Measurements from ENCODE around the gene GPR68.

The GPR68 gene

DNA sequence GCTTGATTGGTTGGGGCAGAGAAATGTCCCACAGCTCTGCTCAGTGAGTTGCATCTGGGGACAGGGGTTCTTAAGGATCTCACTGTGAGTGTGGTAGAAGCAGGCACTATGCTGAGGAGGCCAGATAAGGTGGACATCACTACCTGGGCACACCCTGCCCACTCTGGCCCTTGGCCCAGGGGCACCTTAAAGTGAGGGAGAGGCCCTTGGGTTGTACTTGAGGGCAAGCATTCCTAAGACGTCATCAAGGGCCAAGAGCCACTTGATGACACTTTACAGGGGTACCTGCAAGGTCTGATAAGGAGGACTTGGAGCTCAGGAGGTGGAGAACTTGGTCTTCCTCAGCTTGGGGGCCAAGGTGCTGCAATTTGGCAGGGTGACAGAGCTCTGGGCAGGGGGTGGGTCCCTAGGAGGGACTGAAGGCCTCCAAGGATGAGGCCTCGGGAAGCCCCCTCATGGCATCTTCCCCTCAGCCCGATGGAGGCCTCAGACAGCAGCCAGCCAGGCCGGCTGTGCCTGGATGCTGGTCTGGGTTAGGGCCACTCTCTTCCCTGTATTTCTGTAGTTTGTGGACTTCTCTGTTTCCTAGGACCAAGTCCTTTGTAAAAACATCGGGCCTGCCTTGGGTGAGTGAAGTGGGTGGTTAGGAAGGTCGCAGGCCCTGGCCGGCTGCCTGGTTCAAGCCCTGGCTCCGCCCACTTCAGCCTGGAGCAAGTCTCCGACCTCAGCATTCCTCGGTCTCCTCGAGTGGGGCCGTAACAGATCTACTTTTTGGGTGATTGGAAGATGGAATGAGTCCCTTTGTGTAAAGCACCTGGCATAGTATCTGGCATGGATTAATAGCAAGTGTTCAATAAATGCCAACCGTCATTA is 24.8 kb downstream of the GPR68 start:
- no peaks in the 10 kb centered on the region for H3K9me3 ChIP-seq (ENCODE audit: insufficient read depth, low read length)
- no peak overlapping the region for H3K4me2 ChIP-seq (ENCODE audit: low read length)
- H3K27me3 ChIP-seq (ENCODE audit: low read depth, low read length): no peaks in the 10 kb centered on the region
- no peaks in the 10 kb centered on the region for H3K79me2 ChIP-seq (ENCODE audit: low read length)
- H3K27ac ChIP-seq (ENCODE audit: low read length): no peak overlapping the region
- H3K4me1 ChIP-seq (ENCODE audit: low read length): no peaks in the 10 kb centered on the region
- no peak overlapping the region for H3K4me3 ChIP-seq (ENCODE audit: low read length)
- no peak overlapping the region for H3K9ac ChIP-seq (ENCODE audit: low read length)
- peaks cover 11% of the 10 kb centered on the region for H3K36me3 ChIP-seq (replicated peaks; ENCODE audit: low read depth, low read length)
- TF ChIP-seq, protein P1, sequence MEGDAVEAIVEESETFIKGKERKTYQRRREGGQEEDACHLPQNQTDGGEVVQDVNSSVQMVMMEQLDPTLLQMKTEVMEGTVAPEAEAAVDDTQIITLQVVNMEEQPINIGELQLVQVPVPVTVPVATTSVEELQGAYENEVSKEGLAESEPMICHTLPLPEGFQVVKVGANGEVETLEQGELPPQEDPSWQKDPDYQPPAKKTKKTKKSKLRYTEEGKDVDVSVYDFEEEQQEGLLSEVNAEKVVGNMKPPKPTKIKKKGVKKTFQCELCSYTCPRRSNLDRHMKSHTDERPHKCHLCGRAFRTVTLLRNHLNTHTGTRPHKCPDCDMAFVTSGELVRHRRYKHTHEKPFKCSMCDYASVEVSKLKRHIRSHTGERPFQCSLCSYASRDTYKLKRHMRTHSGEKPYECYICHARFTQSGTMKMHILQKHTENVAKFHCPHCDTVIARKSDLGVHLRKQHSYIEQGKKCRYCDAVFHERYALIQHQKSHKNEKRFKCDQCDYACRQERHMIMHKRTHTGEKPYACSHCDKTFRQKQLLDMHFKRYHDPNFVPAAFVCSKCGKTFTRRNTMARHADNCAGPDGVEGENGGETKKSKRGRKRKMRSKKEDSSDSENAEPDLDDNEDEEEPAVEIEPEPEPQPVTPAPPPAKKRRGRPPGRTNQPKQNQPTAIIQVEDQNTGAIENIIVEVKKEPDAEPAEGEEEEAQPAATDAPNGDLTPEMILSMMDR (IDR thresholded peaks at IDR 0.05; ENCODE audit: low read depth, low read length): no peak
- no peak for TF ChIP-seq EZH2phosphoT487 (IDR thresholded peaks at IDR 0.05; ENCODE audit: low read depth)
- no peak overlapping the region for H2AFZ ChIP-seq (ENCODE audit: low read depth, low read length)
- no peaks in the 10 kb centered on the region for H4K20me1 ChIP-seq (ENCODE audit: insufficient read depth, low read length)

DNA sequence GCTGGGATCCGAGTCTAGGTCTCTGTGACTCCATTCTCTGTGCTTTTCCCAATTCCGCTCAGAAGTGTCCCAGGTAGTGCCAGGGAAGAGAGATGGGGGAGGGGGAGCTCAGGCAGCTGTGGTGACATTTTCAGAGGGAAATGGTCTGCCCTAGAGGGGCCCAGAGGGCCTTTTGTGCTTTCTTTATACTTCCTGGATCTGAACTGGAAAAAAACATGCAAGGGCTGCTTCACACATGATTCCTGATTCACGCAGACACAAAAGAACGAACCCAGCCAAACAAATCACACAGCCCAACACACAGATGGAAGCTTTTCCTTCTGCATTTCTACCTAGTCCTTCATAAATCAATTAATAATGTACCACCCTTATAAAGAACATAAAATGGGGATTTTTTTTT is 26.5 kb downstream of the GPR68 start:
- H2AFZ ChIP-seq (ENCODE audit: low read depth, low read length): no peak overlapping the region
- no peak overlapping the region for H3K4me3 ChIP-seq (ENCODE audit: low read length)
- H3K36me3 ChIP-seq (replicated peaks; ENCODE audit: low read depth, low read length): peaks cover 11% of the 10 kb centered on the region
- H3K79me2 ChIP-seq (ENCODE audit: low read length): no peaks in the 10 kb centered on the region
- H3K9me3 ChIP-seq (ENCODE audit: insufficient read depth, low read length): no peaks in the 10 kb centered on the region
- H3K27me3 ChIP-seq (ENCODE audit: low read depth, low read length): no peaks in the 10 kb centered on the region
- H3K27ac ChIP-seq (ENCODE audit: low read length): no peak overlapping the region
- H3K9ac ChIP-seq (ENCODE audit: low read length): no peak overlapping the region
- H3K4me1 ChIP-seq (ENCODE audit: low read length): no peaks in the 10 kb centered on the region
- no peaks in the 10 kb centered on the region for H4K20me1 ChIP-seq (ENCODE audit: insufficient read depth, low read length)
- H3K4me2 ChIP-seq (ENCODE audit: low read length): no peak overlapping the region
- TF ChIP-seq, protein P1 (IDR thresholded peaks at IDR 0.05; ENCODE audit: low read depth, low read length): no peak
- no peak for TF ChIP-seq EZH2phosphoT487 (IDR thresholded peaks at IDR 0.05; ENCODE audit: low read depth)

DNA sequence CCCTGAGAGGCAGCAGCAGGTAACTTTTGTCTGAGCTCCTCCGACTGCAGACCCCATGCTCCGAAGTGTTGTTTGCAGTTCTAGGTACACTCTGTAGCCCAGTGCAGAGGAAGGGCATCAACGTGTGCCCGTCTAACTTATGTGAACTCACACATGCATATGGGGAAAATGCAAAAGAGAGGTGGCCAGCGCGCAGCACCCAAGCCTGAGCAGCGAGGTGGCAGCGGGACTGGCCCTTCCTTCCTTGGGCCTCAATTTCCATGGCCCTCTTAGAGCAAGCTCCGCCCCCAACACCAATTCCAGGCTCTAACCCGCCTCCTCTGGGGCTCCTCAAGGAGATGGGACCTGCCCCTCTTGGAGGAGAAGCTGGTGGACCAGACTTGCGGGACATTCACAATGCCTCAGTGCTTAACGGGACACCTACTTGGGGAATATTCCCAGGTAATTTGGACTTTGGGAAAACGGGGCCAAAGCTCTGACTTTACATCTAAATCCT is 27.7 kb downstream of the GPR68 start:
- no peaks in the 10 kb centered on the region for H4K20me1 ChIP-seq (ENCODE audit: insufficient read depth, low read length)
- no peaks in the 10 kb centered on the region for H3K4me1 ChIP-seq (ENCODE audit: low read length)
- H3K4me3 ChIP-seq (ENCODE audit: low read length): no peak overlapping the region
- H2AFZ ChIP-seq (ENCODE audit: low read depth, low read length): no peak overlapping the region
- H3K4me2 ChIP-seq (ENCODE audit: low read length): no peak overlapping the region
- no peaks in the 10 kb centered on the region for H3K27me3 ChIP-seq (ENCODE audit: low read depth, low read length)
- peaks cover 7% of the 10 kb centered on the region for H3K36me3 ChIP-seq (replicated peaks; ENCODE audit: low read depth, low read length)
- no peak for TF ChIP-seq EZH2phosphoT487 (IDR thresholded peaks at IDR 0.05; ENCODE audit: low read depth)
- TF ChIP-seq, protein P1 (IDR thresholded peaks at IDR 0.05; ENCODE audit: low read depth, low read length): no peak
- no peaks in the 10 kb centered on the region for H3K9me3 ChIP-seq (ENCODE audit: insufficient read depth, low read length)
- no peak overlapping the region for H3K9ac ChIP-seq (ENCODE audit: low read length)
- no peak overlapping the region for H3K27ac ChIP-seq (ENCODE audit: low read length)
- no peaks in the 10 kb centered on the region for H3K79me2 ChIP-seq (ENCODE audit: low read length)

DNA sequence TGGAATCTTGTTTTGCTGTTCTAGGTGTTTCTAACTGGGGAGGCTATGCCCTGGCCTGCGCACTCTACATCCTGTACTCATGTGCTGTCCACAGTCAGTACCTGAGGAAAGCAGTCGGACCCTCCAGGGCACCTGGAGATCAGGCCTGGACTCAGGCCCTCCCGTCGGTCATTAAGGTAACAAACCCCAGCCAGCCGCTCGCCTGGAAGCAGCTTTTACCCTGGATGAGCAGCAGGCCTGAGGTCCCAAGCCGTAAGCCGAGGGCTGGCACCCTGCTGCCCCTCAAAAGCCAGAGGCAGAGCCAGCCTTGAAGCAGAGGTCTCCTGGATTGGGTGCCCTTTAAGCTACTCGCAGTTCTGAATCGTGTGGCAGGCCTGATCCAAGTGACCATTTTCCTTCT is 29.1 kb downstream of the GPR68 start:
- Histone ChIP-seq H2AFZ (ENCODE audit: low read depth, low read length) (no peak overlapping the region), H3K79me2 (ENCODE audit: low read length) (no peaks in the 10 kb centered on the region), H3K9me3 (ENCODE audit: insufficient read depth, low read length) (no peaks in the 10 kb centered on the region), H3K9ac (ENCODE audit: low read length) (no peak overlapping the region), H3K4me2 (ENCODE audit: low read length) (no peak overlapping the region), H3K4me3 (ENCODE audit: low read length) (no peak overlapping the region), H3K4me1 (ENCODE audit: low read length) (no peaks in the 10 kb centered on the region), H3K36me3 (replicated peaks; ENCODE audit: low read depth, low read length) (peaks cover 2% of the 10 kb centered on the region), H3K27ac (ENCODE audit: low read length) (no peak overlapping the region), H4K20me1 (ENCODE audit: insufficient read depth, low read length) (no peaks in the 10 kb centered on the region), H3K27me3 (ENCODE audit: low read depth, low read length) (no peaks in the 10 kb centered on the region)
- TF ChIP-seq EZH2phosphoT487 (IDR thresholded peaks at IDR 0.05; ENCODE audit: low read depth): no peak
- TF ChIP-seq, protein P1 (IDR thresholded peaks at IDR 0.05; ENCODE audit: low read depth, low read length): no peak

Measured in OCI-LY3 (cell line).